KBM-7 (cell line): ENCODE data around the gene PRKACG.

ENCODE experiments used
- DNase-seq: peaks from one replicate; pipeline ENCODE4 v3.0.0-alpha.2; 2015
- in situ Hi-C: fragments of 300-500 bp; cut with MboI; formaldehyde crosslinking; loops from 2 replicates; pipeline ENCODE4 v1.14.3; 2020; ENCODE audit warnings: low sequenced_read_pairs, low pct_unique_long_range_greater_than_20kb, mixed read lengths

Gene PRKACG

DNA sequence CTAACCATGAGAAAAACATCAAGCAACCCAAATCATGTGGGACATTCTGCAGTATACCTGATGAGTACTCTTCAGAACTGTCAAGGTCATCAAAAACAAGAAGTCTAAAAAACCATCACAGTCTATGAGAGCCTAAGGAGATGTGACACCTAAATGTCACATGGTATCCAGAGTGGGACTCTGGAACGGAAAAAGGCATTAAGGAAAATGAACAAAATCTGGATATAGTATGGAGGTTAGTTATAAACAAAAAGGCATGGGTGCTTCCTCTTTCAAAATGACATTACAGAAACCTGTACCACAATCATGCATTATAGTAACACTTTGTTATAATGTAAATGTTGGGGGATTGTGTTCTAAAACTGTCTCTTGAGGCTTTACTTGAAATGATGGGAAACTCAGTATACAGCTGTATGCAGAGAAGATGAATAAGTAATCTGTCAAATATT lies 47.4 kb downstream of the PRKACG start:
- DNase-seq = no peak
- in situ Hi-C loops = no loop called here

- DNase-seq = no peak
- in situ Hi-C loops = no loop called here
Observed at GRCh38 chr9:68964765-68965164, 49.1 kb downstream of the PRKACG start.

- DNase-seq = no peak
- in situ Hi-C loops = no loop called here
Observed at GRCh38 chr9:68964102-68964541, 49.8 kb downstream of the PRKACG start.

DNA sequence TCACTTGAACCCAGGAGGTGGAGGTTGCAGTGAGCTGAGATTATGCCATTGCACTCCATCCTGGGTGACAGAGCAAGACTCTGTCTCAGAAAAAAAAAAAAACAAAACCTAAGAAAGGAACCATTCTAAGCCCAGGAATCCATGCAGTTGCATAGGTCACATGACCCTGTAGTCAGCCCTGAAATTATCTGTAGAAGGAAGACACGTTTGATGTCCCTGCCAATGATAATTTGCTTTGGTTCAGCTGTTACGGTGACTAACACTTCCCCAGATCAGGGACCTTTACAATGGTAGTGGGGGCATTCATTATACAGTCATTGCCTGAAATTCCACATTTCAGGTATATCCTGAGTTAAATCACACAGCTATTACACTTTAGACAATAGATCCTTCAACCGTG lies 50.5 kb downstream of the PRKACG start:
- DNase-seq = no peak
- in situ Hi-C loops = no loop called here
